Right renal cortex interstitium (tissue), 3 donors: ENCODE data around the gene UBAP2L. TPM values are rescaled to one million over a fixed set of nuclear protein-coding genes. Genes with fewer than 3 reads are reported as not detected.
"Not testable (repeated sequence)": the region's sequence is repeated elsewhere in the genome, so short reads cannot be mapped to it uniquely, and the experiment has no call there.

Experiments used
- DNase-seq, 3 donors: peaks; one replicate each; pipeline ENCODE4 v3.0.0-alpha.2; 2013; ENCODE audit warnings: low read depth in 3 of 3, low spot score in 2 of 3
- polyA plus RNA-seq, 3 donors: library from polyadenylated mRNA; unstranded; fragments of 120-200 nt; gene quantifications; one replicate each; pipeline ENCODE4 v1.2.1, GENCODE V29; 2013; ENCODE audit not compliant: insufficient read length in 3 of 3

UBAP2L gene
- polyA plus RNA-seq, 3 donors: 164 to 178 (median 166) TPM

DNA sequence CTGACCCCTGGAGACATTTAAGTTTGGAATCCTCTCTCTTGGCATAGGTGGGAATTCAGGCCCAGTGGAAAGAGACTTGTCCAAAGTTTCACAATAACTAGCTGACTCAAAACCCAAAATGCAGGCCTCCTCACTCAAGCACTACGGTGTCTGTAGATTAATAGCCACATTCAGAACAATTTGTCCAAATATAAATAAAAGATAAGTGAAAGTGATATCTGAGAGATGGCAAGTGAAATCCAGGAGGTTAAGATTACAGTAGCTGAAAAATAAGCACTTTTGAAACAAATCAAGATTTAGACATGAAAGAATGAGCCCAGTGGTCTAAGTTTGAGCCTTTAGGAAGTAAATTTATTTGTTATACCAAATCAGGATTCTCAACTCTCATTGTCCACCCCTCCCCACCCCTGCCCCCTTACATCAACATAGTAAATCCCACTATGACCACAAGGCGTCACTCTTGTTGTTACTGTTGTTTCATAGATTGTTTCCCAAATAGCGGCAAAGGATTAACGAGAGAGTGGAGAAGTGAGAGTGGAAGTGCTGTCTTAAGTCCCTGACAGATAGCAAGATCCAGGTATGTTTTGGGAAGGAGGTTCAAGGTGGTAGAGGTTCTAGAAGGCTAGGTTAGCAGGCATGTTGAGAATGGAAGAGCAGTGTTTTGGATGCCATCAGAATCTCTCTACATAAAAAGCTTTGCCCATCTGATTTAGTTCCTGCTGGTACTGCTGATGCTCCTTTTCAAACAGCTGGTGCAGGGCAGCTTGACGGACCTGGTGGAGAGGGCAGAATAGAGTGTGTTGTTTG, 21.8 kb upstream of the UBAP2L start:
- DNase-seq: peak in 1 of 3 donors; percentile 57

DNA sequence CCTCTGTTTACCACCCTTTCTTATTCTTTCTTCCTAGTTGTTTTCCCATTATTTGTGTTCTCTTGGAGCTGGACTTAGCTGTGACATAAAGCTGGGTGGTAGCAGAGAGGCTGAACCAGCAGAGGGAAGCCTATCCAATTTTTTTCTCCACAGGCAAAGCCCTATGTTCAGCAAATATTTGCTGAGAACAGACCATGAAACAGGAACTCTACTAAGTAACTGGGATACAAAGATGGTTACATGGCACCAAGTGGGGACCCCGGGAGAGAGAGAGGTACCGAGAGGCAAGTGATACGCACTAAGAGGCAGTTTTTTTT, 21.2 kb upstream of the UBAP2L start:
- DNase-seq: no peak

- not testable (repeated sequence) for DNase-seq
Measured at GRCh38 chr1:154205778-154206177, 15.0 kb upstream of the UBAP2L start.

DNA sequence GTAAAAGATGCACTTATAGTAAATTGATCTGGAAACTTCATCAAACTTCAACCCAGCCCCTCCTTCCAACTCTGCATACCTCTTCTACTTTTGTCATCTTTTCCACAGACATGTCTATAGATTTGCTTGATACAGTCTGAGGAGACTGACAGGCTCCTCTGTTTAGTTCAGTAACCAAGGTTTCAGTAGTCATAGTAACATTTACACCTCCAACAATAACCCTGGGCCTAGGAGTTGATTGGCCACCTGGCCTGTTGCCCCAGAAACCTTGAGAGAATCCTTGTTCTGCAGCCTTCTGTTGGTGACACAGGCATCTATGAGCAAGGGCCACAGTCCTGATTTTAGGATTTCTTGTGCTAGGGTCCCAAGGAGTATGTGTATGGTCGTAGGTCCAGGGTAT, 14.6 kb upstream of the UBAP2L start, which contains the start of gene CFAP141:
Gene CFAP141, minus strand, starts transcription at position 138 of the 400 bp plus-strand sequence. Its CDS starts 26 bp downstream, at position 112.
- no peak for DNase-seq

- no peak for DNase-seq
Measured at GRCh38 chr1:154207262-154207661, 13.5 kb upstream of the UBAP2L start.

DNA sequence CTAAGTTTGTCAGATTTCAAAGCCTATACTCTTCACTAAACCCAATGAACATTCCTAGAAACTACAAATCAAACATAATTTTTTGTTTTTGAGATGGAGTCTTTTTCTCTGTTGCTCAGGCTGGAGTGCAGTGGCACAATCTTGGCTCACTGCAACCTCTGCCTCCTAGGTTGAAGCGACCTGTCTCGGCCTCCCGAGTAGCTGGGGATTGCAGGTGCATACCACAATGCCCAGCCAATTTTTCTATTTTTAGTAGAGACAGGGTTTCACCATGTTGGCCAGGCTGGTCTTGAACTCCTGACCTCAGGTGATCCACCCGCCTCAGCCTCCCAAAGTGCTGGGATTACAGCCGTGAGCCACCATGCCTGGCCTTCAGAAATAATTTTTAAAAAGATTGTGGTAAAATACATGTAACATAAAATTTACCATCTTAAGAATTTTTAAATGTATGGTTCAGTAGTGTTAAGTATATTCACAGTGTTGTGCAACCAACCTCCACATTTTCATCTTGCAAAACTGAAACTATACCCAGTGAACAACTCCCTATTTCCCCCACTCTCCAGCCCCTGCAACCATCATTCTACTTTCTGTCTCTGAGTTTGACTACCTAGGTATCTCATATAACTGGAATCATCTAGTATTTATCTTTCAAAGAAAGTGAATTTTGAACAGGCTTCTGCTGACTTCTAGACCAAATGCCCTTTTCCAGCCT, 11.9 kb upstream of the UBAP2L start:
- DNase-seq: no peak

DNA sequence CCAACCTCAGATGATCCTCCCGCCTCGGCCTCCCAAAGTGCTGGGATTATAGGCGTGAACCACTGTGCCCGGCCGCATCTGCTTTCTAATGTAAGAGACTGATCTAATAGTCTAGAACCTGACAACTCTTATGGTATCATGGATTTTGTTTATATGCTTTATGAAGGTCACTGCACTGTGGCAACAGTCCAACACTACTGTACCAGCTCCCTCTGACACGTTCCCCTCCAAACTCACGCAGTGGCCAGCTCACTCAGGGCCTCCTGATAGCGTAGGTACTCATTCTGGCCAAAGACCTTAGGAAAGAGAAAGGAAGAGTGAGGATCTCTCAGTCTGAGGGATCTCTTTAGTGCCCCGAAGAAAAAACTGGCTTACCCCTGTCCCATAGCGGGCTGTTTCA, 8.7 kb upstream of the UBAP2L start:
- no peak for DNase-seq

DNA sequence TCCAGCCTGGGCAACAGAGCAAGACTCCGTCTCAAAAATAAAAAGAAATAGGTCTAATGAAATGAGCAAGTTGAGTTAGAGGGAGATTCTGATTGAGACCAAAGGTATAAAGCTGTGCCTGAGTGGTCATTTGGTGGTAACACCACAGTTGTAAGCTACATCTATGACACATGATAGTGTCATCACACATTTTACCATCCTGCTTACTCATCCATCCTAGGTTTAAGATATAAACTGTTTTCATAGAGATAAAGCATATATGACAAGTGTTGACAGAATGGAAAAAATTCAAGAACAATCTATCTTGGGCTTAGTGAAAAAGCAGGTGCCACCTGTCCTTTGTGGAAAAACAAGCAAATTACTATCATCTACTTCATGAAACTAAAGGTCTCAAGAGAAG, 7.5 kb upstream of the UBAP2L start:
- DNase-seq: no peak

DNA sequence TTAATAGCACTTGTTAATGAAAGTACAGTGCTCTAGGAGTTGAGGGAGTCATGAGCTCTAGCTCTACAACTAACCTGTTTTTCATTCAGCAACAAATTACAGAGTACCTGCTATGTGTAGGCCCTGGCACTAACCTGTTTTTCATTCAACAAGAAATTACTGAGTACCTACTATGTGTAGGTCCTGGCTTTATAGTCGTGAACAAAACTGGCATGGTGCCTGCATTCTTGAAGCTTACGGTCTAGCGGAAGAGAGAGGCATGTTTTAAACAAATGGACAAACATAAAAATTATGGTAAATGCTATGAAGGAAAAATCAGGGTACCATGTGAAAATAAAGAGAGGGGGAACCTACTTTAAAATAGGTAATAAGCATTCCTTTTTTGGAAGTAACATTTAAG, 2.2 kb upstream of the UBAP2L start:
- DNase-seq: no peak

GRCh38 chr1:154219541-154219940, 1.2 kb upstream of the UBAP2L start:
- no peak for DNase-seq

GRCh38 chr1:154220970-154221277, 169 bp downstream of the UBAP2L start:
- no peak for DNase-seq

GRCh38 chr1:154221278-154222001, 685 bp downstream of the UBAP2L start:
- DNase-seq: peak in 2 of 3 donors; percentile 26 to 41

GRCh38 chr1:154222518-154222917, 1.8 kb downstream of the UBAP2L start:
- no peak for DNase-seq

DNA sequence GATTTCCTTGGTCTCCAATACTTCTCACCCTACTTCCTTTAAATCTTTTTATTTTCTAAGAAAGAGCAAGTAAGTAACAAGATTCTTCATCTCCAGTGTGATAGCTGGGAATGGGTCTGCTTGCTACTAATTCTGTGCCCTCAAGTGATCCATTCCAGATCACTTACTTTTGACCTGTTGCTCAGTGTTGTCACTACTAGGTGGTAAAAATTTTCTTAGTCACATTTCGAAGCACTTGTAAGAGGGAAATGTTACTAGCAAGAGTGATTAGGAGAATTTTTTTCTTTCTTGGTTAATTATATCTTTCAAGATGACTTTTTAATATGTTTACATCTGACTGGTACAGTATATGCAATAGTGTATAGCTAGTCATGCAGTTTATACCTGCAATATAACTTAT, 2.2 kb downstream of the UBAP2L start:
- no peak for DNase-seq

GRCh38 chr1:154223621-154224020, 2.9 kb downstream of the UBAP2L start:
- no peak for DNase-seq

- no peak for DNase-seq
Measured at GRCh38 chr1:154225370-154225769, 4.6 kb downstream of the UBAP2L start.

DNA sequence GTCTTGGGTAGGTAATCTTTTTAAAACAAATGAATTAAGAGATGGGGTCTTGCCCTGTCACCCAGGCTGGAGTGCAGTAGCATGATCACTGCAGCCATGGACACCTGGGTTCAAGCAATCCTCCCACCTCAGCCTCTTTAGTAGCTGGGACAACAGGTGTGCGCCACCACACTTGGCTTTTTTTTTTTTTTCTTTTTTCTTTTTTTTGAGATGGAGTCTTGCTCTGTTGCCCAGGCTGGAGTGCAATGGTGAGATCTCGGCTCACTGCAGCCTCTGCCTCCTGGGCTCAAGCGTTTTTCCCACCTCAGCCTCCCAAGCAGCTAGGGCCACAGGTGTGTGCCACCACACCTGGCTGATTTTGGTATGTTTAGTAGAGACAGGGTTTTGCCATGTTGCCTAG, 10.4 kb downstream of the UBAP2L start:
- DNase-seq: not testable (repeated sequence)

DNA sequence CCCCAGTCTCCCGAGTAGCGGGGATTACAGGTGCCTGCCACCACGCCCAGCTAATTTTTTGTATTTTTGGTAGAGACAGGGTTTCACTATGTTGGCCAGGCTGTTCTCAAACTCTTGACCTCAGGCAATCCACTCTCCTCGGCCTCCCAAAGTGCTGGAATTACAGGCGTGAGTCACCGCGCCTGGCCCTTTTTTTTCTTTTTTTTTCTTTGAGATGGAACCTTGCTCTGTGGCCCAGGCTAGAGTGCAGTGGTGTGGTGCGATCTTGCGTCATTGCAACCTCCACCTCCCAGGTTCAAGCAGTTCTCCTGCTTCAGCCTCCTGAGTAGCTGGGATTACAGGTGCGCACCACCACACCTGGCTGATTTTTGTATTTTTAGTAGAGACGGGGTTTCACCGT, 12.4 kb downstream of the UBAP2L start:
- DNase-seq: not testable (repeated sequence)

DNA sequence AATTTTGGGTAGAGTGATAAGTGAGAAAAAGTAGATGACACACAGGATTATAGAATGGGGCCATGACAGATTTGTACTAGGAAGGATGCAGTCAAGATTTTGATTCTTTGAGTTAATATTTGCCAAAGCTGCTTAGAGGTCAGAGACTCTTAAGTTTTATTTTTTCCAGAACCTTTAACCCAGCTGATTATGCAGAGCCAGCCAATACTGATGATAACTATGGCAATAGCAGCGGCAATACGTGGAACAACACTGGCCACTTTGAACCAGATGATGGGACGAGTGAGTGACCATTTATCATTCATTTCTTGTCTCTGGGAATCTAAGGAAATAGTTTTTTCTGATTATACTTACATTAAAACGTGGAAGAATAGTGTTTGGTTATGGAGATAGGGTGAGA, 16.1 kb downstream of the UBAP2L start:
- DNase-seq: no peak

DNA sequence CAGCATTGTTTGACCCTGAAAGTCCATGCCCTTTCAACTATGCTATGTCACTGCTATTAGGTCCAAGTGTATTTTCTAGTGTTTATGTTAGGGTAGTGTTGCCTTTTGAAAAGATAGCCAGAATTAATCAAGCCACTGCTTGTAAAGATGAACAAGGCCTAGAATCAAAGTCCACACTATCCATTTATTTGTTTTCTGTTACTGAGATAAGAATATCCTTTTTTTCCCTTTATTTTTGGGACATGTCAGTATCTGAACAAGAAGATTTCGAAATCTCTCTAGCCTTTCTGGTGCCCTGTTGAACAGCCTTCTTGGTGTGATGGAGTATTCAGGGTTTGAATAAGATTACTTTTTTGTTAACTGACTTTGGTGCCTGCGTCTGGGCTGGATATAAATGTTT, 16.7 kb downstream of the UBAP2L start:
- DNase-seq: no peak

GRCh38 chr1:154237880-154238506, 17.2 kb downstream of the UBAP2L start:
- DNase-seq: no peak
